ENCODE data around the gene NKPD1. TPM values are rescaled to one million over a fixed set of nuclear protein-coding genes. Genes with fewer than 3 reads are reported as not detected.

NKPD1 gene
- total RNA-seq, 1 experiment from 2014 or later, result not detected

GRCh38 chr19:45164577-45165335, 4.0 kb upstream of the NKPD1 start:
- H3K4me1 ChIP-seq, result peaks cover 13% of the 10 kb centered on the region; the same call in 1 of the 2 replicates

GRCh38 chr19:45163751-45164460, 3.1 kb upstream of the NKPD1 start:
- H3K4me3 ChIP-seq, result no peak overlapping the region
- no peaks in the 10 kb centered on the region for H3K9me3 ChIP-seq (replicated peaks)
- DNase-seq, result no peak
- peaks cover 28% of the 10 kb centered on the region for H3K27me3 ChIP-seq
- H3K27ac ChIP-seq, result no peak overlapping the region
- H3K36me3 ChIP-seq, result no peaks in the 10 kb centered on the region
- peaks cover 13% of the 10 kb centered on the region; the same call in 1 of the 2 replicates for H3K4me1 ChIP-seq

More at GRCh38 chr19:45164577-45165335, 4.0 kb upstream of the NKPD1 start:
- H3K9me3 ChIP-seq (replicated peaks), result no peaks in the 10 kb centered on the region
- H3K27ac ChIP-seq, result no peak overlapping the region
- H3K36me3 ChIP-seq, result no peaks in the 10 kb centered on the region
- no peak overlapping the region for H3K4me3 ChIP-seq
- peak; percentile 81 to 85 for DNase-seq
- peaks cover 19% of the 10 kb centered on the region for H3K27me3 ChIP-seq

GRCh38 chr19:45163156-45163555, 2.4 kb upstream of the NKPD1 start:
- Histone ChIP-seq H3K36me3 (no peaks in the 10 kb centered on the region), H3K4me3 (no peak overlapping the region), H3K4me1 (peaks cover 13% of the 10 kb centered on the region; the same call in 1 of the 2 replicates), H3K27me3 (peaks cover 35% of the 10 kb centered on the region), H3K27ac (no peak overlapping the region), H3K9me3 (replicated peaks) (no peaks in the 10 kb centered on the region)
- no peak for DNase-seq

GRCh38 chr19:45162608-45163143, 1.9 kb upstream of the NKPD1 start:
- Histone ChIP-seq H3K4me1 (peaks cover 13% of the 10 kb centered on the region; the same call in 1 of the 2 replicates), H3K4me3 (no peak overlapping the region), H3K36me3 (no peaks in the 10 kb centered on the region), H3K27me3 (peaks cover 35% of the 10 kb centered on the region), H3K9me3 (replicated peaks) (no peaks in the 10 kb centered on the region), H3K27ac (no peak overlapping the region)
- DNase-seq, result no peak

- Histone ChIP-seq H3K27me3 (peaks cover 38% of the 10 kb centered on the region), H3K36me3 (no peaks in the 10 kb centered on the region), H3K27ac (no peak overlapping the region), H3K4me1 (peaks cover 8% of the 10 kb centered on the region; the same call in 1 of the 2 replicates), H3K9me3 (replicated peaks) (no peaks in the 10 kb centered on the region), H3K4me3 (no peak overlapping the region)
- DNase-seq, result peak; percentile 50 to 58
These were observed 1.2 kb upstream of the NKPD1 start for GRCh38 chr19:45161738-45162607.

GRCh38 chr19:45159971-45160324, 834 bp downstream of the NKPD1 start:
- H3K4me1 ChIP-seq, result peaks cover 3% of the 10 kb centered on the region; the same call in 1 of the 2 replicates
- DNase-seq, result no peak
- H3K27ac ChIP-seq, result no peak overlapping the region
- H3K27me3 ChIP-seq, result peaks cover 41% of the 10 kb centered on the region
- H3K9me3 ChIP-seq (replicated peaks), result no peaks in the 10 kb centered on the region
- H3K36me3 ChIP-seq, result no peaks in the 10 kb centered on the region
- H3K4me3 ChIP-seq, result no peak overlapping the region

- DNase-seq, result no peak
- Histone ChIP-seq H3K4me1 (no peaks in the 10 kb centered on the region; the same call in 1 of the 2 replicates), H3K9me3 (replicated peaks) (no peaks in the 10 kb centered on the region), H3K27me3 (peaks cover 41% of the 10 kb centered on the region), H3K4me3 (no peak overlapping the region), H3K36me3 (no peaks in the 10 kb centered on the region), H3K27ac (no peak overlapping the region)
These were observed 1.4 kb downstream of the NKPD1 start for GRCh38 chr19:45159210-45159970.

- Histone ChIP-seq H3K27me3 (peaks cover 41% of the 10 kb centered on the region), H3K27ac (no peak overlapping the region), H3K36me3 (no peaks in the 10 kb centered on the region), H3K4me1 (no peaks in the 10 kb centered on the region; the same call in 1 of the 2 replicates), H3K9me3 (replicated peaks) (no peaks in the 10 kb centered on the region), H3K4me3 (no peak overlapping the region)
- no peak for DNase-seq
These were observed 2.1 kb downstream of the NKPD1 start for GRCh38 chr19:45158503-45159209.

GRCh38 chr19:45156751-45157150, 4.0 kb downstream of the NKPD1 start:
- no peak overlapping the region for H3K27ac ChIP-seq
- no peaks in the 10 kb centered on the region for H3K4me1 ChIP-seq
- no peak for DNase-seq
- H3K4me3 ChIP-seq, result no peak overlapping the region
- no peaks in the 10 kb centered on the region for H3K36me3 ChIP-seq
- no peaks in the 10 kb centered on the region for H3K9me3 ChIP-seq (replicated peaks)
- peaks cover 34% of the 10 kb centered on the region for H3K27me3 ChIP-seq

GRCh38 chr19:45156011-45156630, 4.7 kb downstream of the NKPD1 start:
- Histone ChIP-seq H3K27me3 (peaks cover 28% of the 10 kb centered on the region), H3K4me3 (no peak overlapping the region), H3K27ac (no peak overlapping the region), H3K36me3 (no peaks in the 10 kb centered on the region), H3K4me1 (no peaks in the 10 kb centered on the region), H3K9me3 (replicated peaks) (no peaks in the 10 kb centered on the region)
- no peak for DNase-seq

GRCh38 chr19:45154064-45154827, 6.5 kb downstream of the NKPD1 start:
- H3K27ac ChIP-seq, result no peak overlapping the region
- H3K36me3 ChIP-seq, result no peaks in the 10 kb centered on the region
- H3K4me3 ChIP-seq, result no peak overlapping the region
- peaks cover 16% of the 10 kb centered on the region for H3K27me3 ChIP-seq
- no peaks in the 10 kb centered on the region for H3K9me3 ChIP-seq (replicated peaks)
- H3K4me1 ChIP-seq, result no peaks in the 10 kb centered on the region
- DNase-seq, result peak; percentile 40 to 54

GRCh38 chr19:45153339-45154063, 7.3 kb downstream of the NKPD1 start:
- DNase-seq, result no peak

More at GRCh38 chr19:45153339-45154063, 7.3 kb downstream of the NKPD1 start:
- Histone ChIP-seq H3K27me3 (peaks cover 9% of the 10 kb centered on the region), H3K27ac (no peak overlapping the region), H3K4me3 (no peak overlapping the region), H3K4me1 (no peaks in the 10 kb centered on the region), H3K9me3 (replicated peaks) (no peaks in the 10 kb centered on the region), H3K36me3 (no peaks in the 10 kb centered on the region)

Measured in SJCRH30 (cell line).